NT2/D1 (cell line): ENCODE results near the gene NR1H3.

ENCODE experiments used
- SUZ12 ChIP-seq: IDR thresholded peaks from 2 replicates; pipeline ENCODE4 v1.6.1; 2011; ENCODE audit not compliant: insufficient read length, insufficient read depth; ENCODE audit errors: extremely low read depth
- ZNF274 ChIP-seq: IDR thresholded peaks from 2 replicates; pipeline ENCODE4 v1.6.1; 2011; ENCODE audit warnings: mild to moderate bottlenecking, low read depth, low read length

- TF ChIP-seq SUZ12 (no peak), ZNF274 (no peak)
Measured at GRCh38 chr11:47270331-47271271, 12.8 kb downstream of the NR1H3 start.
